Measurements from ENCODE around the gene GOLIM4. TPM values are rescaled to one million over a fixed set of nuclear protein-coding genes. Genes with fewer than 3 reads are reported as not detected.

Gene GOLIM4
- total and polyA plus RNA-seq, 12 donors: 6.5 to 25.2 (median 17.0) TPM

DNA sequence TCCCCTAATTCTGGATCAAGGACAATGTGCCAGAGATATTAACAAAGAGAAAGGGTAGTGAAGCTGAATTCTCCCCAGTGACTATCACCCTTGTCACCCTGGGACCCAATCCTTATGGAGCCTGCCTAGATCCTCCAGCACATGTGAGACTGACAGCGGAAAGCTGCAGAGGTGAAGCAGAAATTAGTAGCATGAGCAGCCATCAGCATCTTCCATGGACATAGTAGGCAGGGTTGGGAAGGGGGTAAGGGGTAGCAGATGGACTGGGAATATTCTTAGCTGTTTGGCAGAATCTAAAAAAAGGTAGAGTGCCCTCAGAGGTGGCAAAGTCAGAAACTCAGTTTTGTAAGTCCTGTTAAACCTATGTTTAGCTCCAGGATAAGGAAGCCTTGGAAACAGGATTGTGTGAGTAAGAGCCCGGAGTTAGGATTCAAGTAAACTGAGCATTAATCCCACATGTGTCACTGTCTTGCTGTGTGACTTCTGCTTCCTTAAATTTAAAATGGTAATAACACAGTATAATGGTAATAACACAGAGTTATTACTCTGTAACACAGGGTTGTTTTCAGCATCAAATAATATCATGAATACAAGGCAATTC, 14.5 kb downstream of the GOLIM4 start:
- H3K9me3 ChIP-seq (replicated peaks in 1 of 3): no peaks in the 10 kb centered on the region
- no peaks in the 10 kb centered on the region for H3K36me3 ChIP-seq (replicated peaks in 1 of 2)
- no peak for TF ChIP-seq POLR2A (IDR thresholded peaks at IDR 0.05)
- TF ChIP-seq, protein P1, sequence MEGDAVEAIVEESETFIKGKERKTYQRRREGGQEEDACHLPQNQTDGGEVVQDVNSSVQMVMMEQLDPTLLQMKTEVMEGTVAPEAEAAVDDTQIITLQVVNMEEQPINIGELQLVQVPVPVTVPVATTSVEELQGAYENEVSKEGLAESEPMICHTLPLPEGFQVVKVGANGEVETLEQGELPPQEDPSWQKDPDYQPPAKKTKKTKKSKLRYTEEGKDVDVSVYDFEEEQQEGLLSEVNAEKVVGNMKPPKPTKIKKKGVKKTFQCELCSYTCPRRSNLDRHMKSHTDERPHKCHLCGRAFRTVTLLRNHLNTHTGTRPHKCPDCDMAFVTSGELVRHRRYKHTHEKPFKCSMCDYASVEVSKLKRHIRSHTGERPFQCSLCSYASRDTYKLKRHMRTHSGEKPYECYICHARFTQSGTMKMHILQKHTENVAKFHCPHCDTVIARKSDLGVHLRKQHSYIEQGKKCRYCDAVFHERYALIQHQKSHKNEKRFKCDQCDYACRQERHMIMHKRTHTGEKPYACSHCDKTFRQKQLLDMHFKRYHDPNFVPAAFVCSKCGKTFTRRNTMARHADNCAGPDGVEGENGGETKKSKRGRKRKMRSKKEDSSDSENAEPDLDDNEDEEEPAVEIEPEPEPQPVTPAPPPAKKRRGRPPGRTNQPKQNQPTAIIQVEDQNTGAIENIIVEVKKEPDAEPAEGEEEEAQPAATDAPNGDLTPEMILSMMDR (IDR thresholded peaks at IDR 0.05): no peak
- no peak overlapping the region for H3K27ac ChIP-seq
- no peak for DNase-seq
- H3K4me1 ChIP-seq (replicated peaks in 1 of 2): no peaks in the 10 kb centered on the region
- intact Hi-C loops (cut with DNase I): no loop called here
- WGBS, 4 donors: 74 to 87% (median 81%) methylated on average over 2 of the region's 2 CpGs
- H3K4me3 ChIP-seq: no peak overlapping the region
- H3K27me3 ChIP-seq: no peaks in the 10 kb centered on the region

- WGBS, 4 donors: 84 to 87% (median 85%) methylated on average over 5 of the region's 5 CpGs
- H3K36me3 ChIP-seq (replicated peaks in 1 of 2): no peaks in the 10 kb centered on the region
- H3K9me3 ChIP-seq (replicated peaks in 1 of 3): no peaks in the 10 kb centered on the region
- TF ChIP-seq, protein P1 (IDR thresholded peaks at IDR 0.05): no peak
- TF ChIP-seq POLR2A (IDR thresholded peaks at IDR 0.05): no peak
- H3K4me3 ChIP-seq: no peak overlapping the region
- no peaks in the 10 kb centered on the region for H3K27me3 ChIP-seq
- H3K4me1 ChIP-seq (replicated peaks in 1 of 2): no peaks in the 10 kb centered on the region
- no peak overlapping the region for H3K27ac ChIP-seq
- intact Hi-C loops (cut with DNase I): no loop called here
- DNase-seq: no peak
These were observed 15.1 kb downstream of the GOLIM4 start for GRCh38 chr3:168080499-168081170.

- Histone ChIP-seq H3K27ac (no peak overlapping the region), H3K36me3 (replicated peaks in 1 of 2) (no peaks in the 10 kb centered on the region), H3K27me3 (no peaks in the 10 kb centered on the region), H3K4me1 (replicated peaks in 1 of 2) (no peaks in the 10 kb centered on the region), H3K9me3 (replicated peaks in 1 of 3) (no peaks in the 10 kb centered on the region), H3K4me3 (no peak overlapping the region)
- intact Hi-C loops (cut with DNase I): no loop called here
- DNase-seq: no peak
- 87 to 92% (median 90%) methylated on average over 3 of the region's 3 CpGs for WGBS, 4 donors
- TF ChIP-seq, protein P1 (IDR thresholded peaks at IDR 0.05): no peak
- TF ChIP-seq POLR2A (IDR thresholded peaks at IDR 0.05): no peak
These were observed 15.7 kb downstream of the GOLIM4 start for GRCh38 chr3:168080022-168080421.

GRCh38 chr3:168077091-168077490, 18.6 kb downstream of the GOLIM4 start:
- Histone ChIP-seq H3K36me3 (replicated peaks in 1 of 2) (no peaks in the 10 kb centered on the region), H3K27ac (no peak overlapping the region), H3K4me1 (replicated peaks in 1 of 2) (peaks cover 0 to 5% of the 10 kb centered on the region in 2 donors), H3K4me3 (no peak overlapping the region), H3K9me3 (replicated peaks in 1 of 3) (no peaks in the 10 kb centered on the region), H3K27me3 (no peaks in the 10 kb centered on the region)
- TF ChIP-seq POLR2A (IDR thresholded peaks at IDR 0.05): no peak
- TF ChIP-seq, protein P1 (IDR thresholded peaks at IDR 0.05): no peak
- WGBS, 4 donors: 79 to 91% (median 83%) methylated on average over 2 of the region's 2 CpGs
- no peak for DNase-seq
- intact Hi-C loops (cut with DNase I): no loop called here
